HepG2 (cell line): ENCODE data around the gene MRE11. TPM values are rescaled to one million over a fixed set of nuclear protein-coding genes. Genes with fewer than 3 reads are reported as not detected.

Experiments
- ATAC-seq: fragments of 200-7000 bp; cut with Tn5 transposase; 3 replicates; pipeline ENCODE4 v1.9.1; 2020; ENCODE audit warnings: mild to moderate bottlenecking, moderate library complexity
- BruUV-seq: library from RNA; stranded (reverse); fragments of 400-500 nt; replicated peaks from 2 replicates; lab custom pipeline; 2021; lab: Mats Ljungman, UMichigan
- CTCF ChIA-PET: fragments of 300-600 bp; formaldehyde crosslinking; extraction: SDS; loops from one replicate; lab custom pipeline; 2021; ENCODE audit warnings: low total read pairs, inconsistent platforms, low intra/inter-chr PET ratio; lab: Yijun Ruan, JAX
- POLR2A ChIA-PET: fragments of 350-600 bp; sonication (Branson Sonifier 250); formaldehyde crosslinking; loops from one replicate; lab custom pipeline; 2020; ENCODE audit warnings: antibody characterized with exemption, inconsistent platforms; lab: Yijun Ruan, JAX
- DNase-seq: peaks from one replicate; pipeline ENCODE4 v3.0.0-alpha.2; 2015; ENCODE audit warnings: low spot score
- FAIRE-seq: peaks from 3 replicates; lab custom pipeline; 2011; peaks lifted over from hg19 to GRCh38; lab: Jason Lieb, UNC
- H2AFZ ChIP-seq: one replicate; pipeline ENCODE4 v1.6.1; 2011; ENCODE audit warnings: low read length, inconsistent platforms
- H3K27ac ChIP-seq: fragments of 300-600 bp; 3 replicates; pipeline ENCODE4 v1.8.0; 2011; ENCODE audit warnings: mixed run types, mild to moderate bottlenecking, mixed read lengths, low read length, inconsistent platforms; ENCODE audit not compliant: insufficient read depth; ENCODE audit errors: extremely low read length
- H3K27me3 ChIP-seq, 2 experiments: fragments of 200-600 bp in 1 of 2; 2 replicates in 1 of 2; 3 replicates in 1 of 2; pipeline versions ENCODE4 v1.6.0 to v1.8.0; 2011; ENCODE audit warnings: low read length in 2 of 2, mild to moderate bottlenecking in 2 of 2, moderate library complexity in 2 of 2, inconsistent platforms in 1 of 2; ENCODE audit not compliant: insufficient read depth in 2 of 2, control insufficient read depth in 1 of 2
- H3K36me3 ChIP-seq, 2 experiments: fragments of 200-600 bp in 1 of 2; replicated peaks in 1 of 2; 2 replicates in 1 of 2; 3 replicates in 1 of 2; pipeline versions ENCODE4 v1.5.1 to v1.8.0; 2011; ENCODE audit warnings: low read length in 2 of 2, inconsistent platforms in 1 of 2; ENCODE audit not compliant: insufficient read depth in 2 of 2, control insufficient read depth in 1 of 2
- H3K4me1 ChIP-seq: 2 replicates; pipeline ENCODE4 v1.5.1; 2012; ENCODE audit warnings: low read length, inconsistent platforms; ENCODE audit not compliant: insufficient read depth
- H3K4me2 ChIP-seq: 2 replicates; pipeline ENCODE4 v1.6.0; 2011; ENCODE audit warnings: low read depth, low read length, inconsistent platforms
- H3K4me3 ChIP-seq, 3 experiments: fragments of 200-600 bp in 1 of 3; sonication (generic), shearing (Covaris generic) in 1 of 3; replicated peaks in 1 of 3; 2 replicates each; pipeline ENCODE4 v1.5.1; 2011 to 2016; ENCODE audit warnings: low read length in 3 of 3, inconsistent platforms in 2 of 3, low read depth in 2 of 3, mild to moderate bottlenecking in 2 of 3, control low read depth in 1 of 3, mixed read lengths in 1 of 3; ENCODE audit not compliant: insufficient read depth in 1 of 3
- H3K79me2 ChIP-seq: one replicate; pipeline ENCODE4 v1.6.1; 2011; ENCODE audit warnings: low read length, inconsistent platforms; ENCODE audit not compliant: insufficient read depth
- H3K9ac ChIP-seq: 2 replicates; pipeline ENCODE4 v1.6.0; 2011; ENCODE audit warnings: mild to moderate bottlenecking, low read depth, low read length, inconsistent platforms; ENCODE audit not compliant: insufficient read depth
- H3K9me3 ChIP-seq: 2 replicates; pipeline ENCODE4 v1.5.1; 2012; ENCODE audit warnings: mild to moderate bottlenecking, low read length
- H4K20me1 ChIP-seq: 2 replicates; pipeline ENCODE4 v1.6.0; 2011; ENCODE audit warnings: inconsistent platforms, mild to moderate bottlenecking, low read length, moderate library complexity; ENCODE audit not compliant: insufficient read depth
- GABPB1 ChIP-seq: IDR thresholded peaks from 2 replicates; pipeline ENCODE4 v1.6.1; 2016; ENCODE audit warnings: mild to moderate bottlenecking, missing genetic modification reagents, moderate library complexity, missing compliant biosample characterization
- KDM5B ChIP-seq: sonication (generic); formaldehyde crosslinking; IDR thresholded peaks from 2 replicates; pipeline ENCODE4 v1.4.0; 2020; ENCODE audit warnings: missing genetic modification reagents, mild to moderate bottlenecking, borderline replicate concordance
- TP53 ChIP-seq: sonication (generic); formaldehyde crosslinking; conservative IDR thresholded peaks from 2 replicates; pipeline ENCODE4 v1.4.0; 2020; ENCODE audit warnings: missing genetic modification reagents
- ZNF235 ChIP-seq: sonication (generic); formaldehyde crosslinking; IDR thresholded peaks from 2 replicates; pipeline ENCODE4 v1.8.1; 2023; ENCODE audit warnings: mild to moderate bottlenecking, missing genetic modification reagents, borderline replicate concordance
- ZNF33A ChIP-seq: sonication (generic); formaldehyde crosslinking; IDR thresholded peaks from 2 replicates; pipeline ENCODE4 v1.5.1; 2020; ENCODE audit warnings: missing genetic modification reagents, mild to moderate bottlenecking, moderate library complexity, borderline replicate concordance
- WGBS: methylation state at CpG from one replicate; pipeline ENCODE4 v1.1.6; 2017; ENCODE audit warnings: low lambda C conversion rate; 5-methylcytosine and 5-hydroxymethylcytosine counted together
- in situ Hi-C: cut with HindIII; loops from 2 replicates; pipeline ENCODE4 v1.10.0; 2017; ENCODE audit warnings: low pct_unique_long_range_greater_than_20kb; ENCODE audit not compliant: extremely low pct_ligation_motif_present
- intact Hi-C: fragments of 100-400 bp; cut with micrococcal nuclease; formaldehyde crosslinking; loops from one replicate; pipeline ENCODE4 v1.10.0; 2022; ENCODE audit not compliant: unreplicated experiment
- polyA plus RNA-seq, 8 experiments: library from polyadenylated mRNA; depleted of rRNA in 3 of 8; stranded (reverse) in 7 of 8; unstranded in 1 of 8; fragments of >200 nt; fragmentation: Illumina TruSeq in 4 of 8; extraction: Trizol in 4 of 8; gene quantifications; 2 replicates each; pipeline versions ENCODE4 v1.2.1 to v1.2.3, GENCODE V29; 2011 to 2016; ENCODE audit warnings: low read depth in 4 of 8, missing spikeins in 1 of 8, mixed read lengths in 1 of 8; ENCODE audit not compliant: insufficient read depth in 1 of 8
- total RNA-seq, 5 experiments: library from RNA; depleted of rRNA; stranded (reverse); fragments of >200 nt; fragmentation: Illumina TruSeq; extraction: Trizol; gene quantifications; 2 replicates each; pipeline ENCODE4 v1.2.3, GENCODE V29; 2016; ENCODE audit warnings: low read depth in 1 of 5
- TF ChIP-seq, protein P1 (sequence below): sonication (generic); formaldehyde crosslinking; IDR thresholded peaks from 2 replicates; pipeline ENCODE4 v1.4.0; 2020; ENCODE audit warnings: missing genetic modification reagents
- TF ChIP-seq, protein P2 (sequence below): sonication (generic); formaldehyde crosslinking; IDR thresholded peaks from 2 replicates; pipeline ENCODE4 v1.4.0; 2020; ENCODE audit warnings: mild to moderate bottlenecking, missing genetic modification reagents
- TF ChIP-seq, protein P3 (sequence below): sonication (generic); formaldehyde crosslinking; IDR thresholded peaks from 2 replicates; pipeline ENCODE4 v1.5.1; 2020; ENCODE audit warnings: mild to moderate bottlenecking, missing genetic modification reagents, moderate library complexity
- TF ChIP-seq, protein P4 (sequence below): sonication (generic); formaldehyde crosslinking; IDR thresholded peaks from 2 replicates; pipeline ENCODE4 v1.8.1; 2023; ENCODE audit warnings: mild to moderate bottlenecking, missing genetic modification reagents

The MRE11 gene
- total and polyA plus RNA-seq, 2 of the 13 experiments (the other 11 are each of a cell fraction or from before 2014, with no cell fraction given) = 7.2 to 37.3 TPM

DNA sequence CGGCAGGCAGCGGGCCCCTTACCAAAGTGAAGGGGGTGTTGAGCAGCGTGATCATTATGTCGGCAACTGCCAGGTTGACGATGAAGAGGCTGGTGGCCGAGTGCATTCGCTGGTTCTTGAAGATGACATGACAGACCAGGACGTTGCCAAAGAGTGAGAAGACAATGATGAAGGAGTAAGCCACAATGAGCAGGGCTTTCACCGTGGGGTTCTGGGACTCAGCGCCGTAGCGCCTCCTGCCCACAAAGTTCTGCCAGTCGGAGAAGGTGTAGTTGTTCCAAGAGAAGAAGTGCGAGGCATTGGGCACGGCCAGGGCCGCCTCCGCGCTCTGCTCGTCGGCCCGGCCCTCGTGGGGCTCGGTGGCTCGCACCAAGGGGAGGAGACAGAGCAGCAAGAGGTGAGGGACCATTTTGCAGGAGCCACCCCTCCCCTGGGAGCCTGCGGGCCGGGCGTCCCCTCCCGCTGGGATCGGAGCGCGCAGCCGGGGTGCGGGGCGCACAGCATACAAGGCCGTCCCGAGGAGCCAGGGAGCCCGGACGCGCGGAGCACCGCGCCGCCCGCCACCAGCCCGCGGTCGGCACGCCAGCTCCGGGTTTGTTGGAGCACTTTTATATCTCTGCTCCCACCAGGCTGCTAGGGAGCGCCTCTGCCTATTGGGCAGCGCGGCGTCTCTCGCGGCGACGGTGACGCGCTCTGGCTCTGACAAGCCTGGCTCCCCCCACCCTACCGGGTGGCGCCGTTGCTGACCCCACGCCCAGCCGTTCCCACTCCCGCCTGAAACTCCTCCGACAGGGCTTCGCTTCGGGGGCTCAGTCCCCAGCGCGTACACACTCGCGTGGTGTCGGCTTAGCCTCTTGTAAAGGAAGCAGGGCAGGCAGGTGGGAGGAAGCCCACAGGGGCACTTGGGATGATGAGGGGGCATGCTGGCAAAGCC is 92.5 kb downstream of the MRE11 start, which contains the start of gene GPR83:
GPR83 (minus strand) TSS at position 581 of the 934 bp plus-strand sequence; CDS start at position 409, 172 bp downstream.
- peak within 1 kb of the TSS; percentile 39 to 60 (median 47) for H3K4me3 ChIP-seq

More for the DNA sequence above, 92.5 kb downstream of the MRE11 start, which contains the start of gene GPR83:
- peak; percentile 68 for ATAC-seq
- H3K9ac ChIP-seq = peak within 1 kb of the TSS; percentile 24; the same call in 1 of the 2 replicates
- no peak for FAIRE-seq
- H2AFZ ChIP-seq = no peak within 1 kb of the TSS
- TF ChIP-seq, protein P1, sequence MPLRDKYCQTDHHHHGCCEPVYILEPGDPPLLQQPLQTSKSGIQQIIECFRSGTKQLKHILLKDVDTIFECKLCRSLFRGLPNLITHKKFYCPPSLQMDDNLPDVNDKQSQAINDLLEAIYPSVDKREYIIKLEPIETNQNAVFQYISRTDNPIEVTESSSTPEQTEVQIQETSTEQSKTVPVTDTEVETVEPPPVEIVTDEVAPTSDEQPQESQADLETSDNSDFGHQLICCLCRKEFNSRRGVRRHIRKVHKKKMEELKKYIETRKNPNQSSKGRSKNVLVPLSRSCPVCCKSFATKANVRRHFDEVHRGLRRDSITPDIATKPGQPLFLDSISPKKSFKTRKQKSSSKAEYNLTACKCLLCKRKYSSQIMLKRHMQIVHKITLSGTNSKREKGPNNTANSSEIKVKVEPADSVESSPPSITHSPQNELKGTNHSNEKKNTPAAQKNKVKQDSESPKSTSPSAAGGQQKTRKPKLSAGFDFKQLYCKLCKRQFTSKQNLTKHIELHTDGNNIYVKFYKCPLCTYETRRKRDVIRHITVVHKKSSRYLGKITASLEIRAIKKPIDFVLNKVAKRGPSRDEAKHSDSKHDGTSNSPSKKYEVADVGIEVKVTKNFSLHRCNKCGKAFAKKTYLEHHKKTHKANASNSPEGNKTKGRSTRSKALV (CRISPR knock-in tag) = peak; percentile 86; the same call in 1 of the 2 replicates
- TF ChIP-seq TP53 (CRISPR knock-in tag) = no peak
- TF ChIP-seq GABPB1 (CRISPR knock-in tag) = peak; percentile 32; the same call in 1 of the 2 replicates
- no peak for TF ChIP-seq ZNF235 (CRISPR knock-in tag)
- 0 out of 2 replicates have a peak, but pooled peaks have one; percentile 22 for TF ChIP-seq KDM5B (CRISPR knock-in tag)
- TF ChIP-seq, protein P2, sequence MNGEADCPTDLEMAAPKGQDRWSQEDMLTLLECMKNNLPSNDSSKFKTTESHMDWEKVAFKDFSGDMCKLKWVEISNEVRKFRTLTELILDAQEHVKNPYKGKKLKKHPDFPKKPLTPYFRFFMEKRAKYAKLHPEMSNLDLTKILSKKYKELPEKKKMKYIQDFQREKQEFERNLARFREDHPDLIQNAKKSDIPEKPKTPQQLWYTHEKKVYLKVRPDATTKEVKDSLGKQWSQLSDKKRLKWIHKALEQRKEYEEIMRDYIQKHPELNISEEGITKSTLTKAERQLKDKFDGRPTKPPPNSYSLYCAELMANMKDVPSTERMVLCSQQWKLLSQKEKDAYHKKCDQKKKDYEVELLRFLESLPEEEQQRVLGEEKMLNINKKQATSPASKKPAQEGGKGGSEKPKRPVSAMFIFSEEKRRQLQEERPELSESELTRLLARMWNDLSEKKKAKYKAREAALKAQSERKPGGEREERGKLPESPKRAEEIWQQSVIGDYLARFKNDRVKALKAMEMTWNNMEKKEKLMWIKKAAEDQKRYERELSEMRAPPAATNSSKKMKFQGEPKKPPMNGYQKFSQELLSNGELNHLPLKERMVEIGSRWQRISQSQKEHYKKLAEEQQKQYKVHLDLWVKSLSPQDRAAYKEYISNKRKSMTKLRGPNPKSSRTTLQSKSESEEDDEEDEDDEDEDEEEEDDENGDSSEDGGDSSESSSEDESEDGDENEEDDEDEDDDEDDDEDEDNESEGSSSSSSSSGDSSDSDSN (CRISPR knock-in tag) = peak; percentile 29; the same call in 1 of the 2 replicates
- TF ChIP-seq, protein P3, sequence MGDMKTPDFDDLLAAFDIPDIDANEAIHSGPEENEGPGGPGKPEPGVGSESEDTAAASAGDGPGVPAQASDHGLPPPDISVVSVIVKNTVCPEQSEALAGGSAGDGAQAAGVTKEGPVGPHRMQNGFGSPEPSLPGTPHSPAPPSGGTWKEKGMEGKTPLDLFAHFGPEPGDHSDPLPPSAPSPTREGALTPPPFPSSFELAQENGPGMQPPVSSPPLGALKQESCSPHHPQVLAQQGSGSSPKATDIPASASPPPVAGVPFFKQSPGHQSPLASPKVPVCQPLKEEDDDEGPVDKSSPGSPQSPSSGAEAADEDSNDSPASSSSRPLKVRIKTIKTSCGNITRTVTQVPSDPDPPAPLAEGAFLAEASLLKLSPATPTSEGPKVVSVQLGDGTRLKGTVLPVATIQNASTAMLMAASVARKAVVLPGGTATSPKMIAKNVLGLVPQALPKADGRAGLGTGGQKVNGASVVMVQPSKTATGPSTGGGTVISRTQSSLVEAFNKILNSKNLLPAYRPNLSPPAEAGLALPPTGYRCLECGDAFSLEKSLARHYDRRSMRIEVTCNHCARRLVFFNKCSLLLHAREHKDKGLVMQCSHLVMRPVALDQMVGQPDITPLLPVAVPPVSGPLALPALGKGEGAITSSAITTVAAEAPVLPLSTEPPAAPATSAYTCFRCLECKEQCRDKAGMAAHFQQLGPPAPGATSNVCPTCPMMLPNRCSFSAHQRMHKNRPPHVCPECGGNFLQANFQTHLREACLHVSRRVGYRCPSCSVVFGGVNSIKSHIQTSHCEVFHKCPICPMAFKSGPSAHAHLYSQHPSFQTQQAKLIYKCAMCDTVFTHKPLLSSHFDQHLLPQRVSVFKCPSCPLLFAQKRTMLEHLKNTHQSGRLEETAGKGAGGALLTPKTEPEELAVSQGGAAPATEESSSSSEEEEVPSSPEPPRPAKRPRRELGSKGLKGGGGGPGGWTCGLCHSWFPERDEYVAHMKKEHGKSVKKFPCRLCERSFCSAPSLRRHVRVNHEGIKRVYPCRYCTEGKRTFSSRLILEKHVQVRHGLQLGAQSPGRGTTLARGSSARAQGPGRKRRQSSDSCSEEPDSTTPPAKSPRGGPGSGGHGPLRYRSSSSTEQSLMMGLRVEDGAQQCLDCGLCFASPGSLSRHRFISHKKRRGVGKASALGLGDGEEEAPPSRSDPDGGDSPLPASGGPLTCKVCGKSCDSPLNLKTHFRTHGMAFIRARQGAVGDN (CRISPR knock-in tag) = peak; percentile 37; the same call in 1 of the 2 replicates
- TF ChIP-seq, protein P4, sequence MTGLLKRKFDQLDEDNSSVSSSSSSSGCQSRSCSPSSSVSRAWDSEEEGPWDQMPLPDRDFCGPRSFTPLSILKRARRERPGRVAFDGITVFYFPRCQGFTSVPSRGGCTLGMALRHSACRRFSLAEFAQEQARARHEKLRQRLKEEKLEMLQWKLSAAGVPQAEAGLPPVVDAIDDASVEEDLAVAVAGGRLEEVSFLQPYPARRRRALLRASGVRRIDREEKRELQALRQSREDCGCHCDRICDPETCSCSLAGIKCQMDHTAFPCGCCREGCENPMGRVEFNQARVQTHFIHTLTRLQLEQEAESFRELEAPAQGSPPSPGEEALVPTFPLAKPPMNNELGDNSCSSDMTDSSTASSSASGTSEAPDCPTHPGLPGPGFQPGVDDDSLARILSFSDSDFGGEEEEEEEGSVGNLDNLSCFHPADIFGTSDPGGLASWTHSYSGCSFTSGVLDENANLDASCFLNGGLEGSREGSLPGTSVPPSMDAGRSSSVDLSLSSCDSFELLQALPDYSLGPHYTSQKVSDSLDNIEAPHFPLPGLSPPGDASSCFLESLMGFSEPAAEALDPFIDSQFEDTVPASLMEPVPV (CRISPR knock-in tag) = 0 out of 2 replicates have a peak, but pooled peaks have one; percentile 30
- no peak for TF ChIP-seq ZNF33A (CRISPR knock-in tag)
- H4K20me1 ChIP-seq = no peaks in the 10 kb centered on the region
- BruUV-seq = no TSS peak
- no peaks in the 10 kb centered on the region for H3K79me2 ChIP-seq
- H3K27me3 ChIP-seq = peaks cover 6 to 38% of the 10 kb centered on the region in 2 experiments; a peak in 3 of 5 replicates
- no peak within 1 kb of the TSS for H3K27ac ChIP-seq
- WGBS = 40% methylated on average over 19 of the region's 73 CpGs
- no peaks in the 10 kb centered on the region for H3K36me3 ChIP-seq
- H3K4me1 ChIP-seq = peaks cover 33% of the 10 kb centered on the region
- in situ Hi-C loops (loop anchor here (25.0 kb wide), 1 partner anchor 214 kb away; no protein-coding TSS in a partner anchor), intact Hi-C loops (no loop called here)
- no peak for DNase-seq
- CTCF ChIA-PET = no interaction called here
- H3K9me3 ChIP-seq = no peaks in the 10 kb centered on the region
- peak within 1 kb of the TSS; percentile 68 for H3K4me2 ChIP-seq
- POLR2A ChIA-PET = no interaction called here
